SK-N-SH (cell line): ENCODE measurements around the gene MBD4.

Experiments
- CTCF ChIP-seq: fragments of 200-600 bp; sonication (generic); IDR thresholded peaks from 2 replicates; pipeline ENCODE4 v1.6.1; 2017; ENCODE audit warnings: antibody characterized with exemption, mild to moderate bottlenecking, moderate library complexity
- EP300 ChIP-seq, 2 experiments: IDR thresholded peaks; 2 replicates each; pipeline versions ENCODE4 v1.4.0 to v1.6.1; 2012; ENCODE audit warnings: borderline replicate concordance in 1 of 2, low read depth in 1 of 2, low read length in 1 of 2
- EZH2phosphoT487 ChIP-seq: fragments of 200-600 bp; sonication (generic); IDR thresholded peaks from 2 replicates; pipeline ENCODE4 v1.6.1; 2017; ENCODE audit warnings: low read depth, mixed run types, mild to moderate bottlenecking, antibody characterized with exemption, moderate library complexity, borderline replicate concordance
- FOSL2 ChIP-seq: IDR thresholded peaks from 2 replicates; pipeline ENCODE4 v1.4.0; 2012; ENCODE audit warnings: low read depth, mild to moderate bottlenecking, moderate library complexity, borderline replicate concordance
- GABPA ChIP-seq: IDR thresholded peaks from 2 replicates; pipeline ENCODE4 v1.4.0; 2012; ENCODE audit warnings: low read depth, mild to moderate bottlenecking
- JUND ChIP-seq: IDR thresholded peaks from 2 replicates; pipeline ENCODE4 v1.4.0; 2012
- RXRA ChIP-seq: IDR thresholded peaks from 2 replicates; pipeline ENCODE4 v1.4.0; 2012; ENCODE audit warnings: low read depth, mild to moderate bottlenecking, borderline replicate concordance
- TAF1 ChIP-seq: IDR thresholded peaks from 2 replicates; pipeline ENCODE4 v1.6.1; 2012; ENCODE audit warnings: low read depth, mild to moderate bottlenecking, low read length, moderate library complexity, borderline replicate concordance
- USF2 ChIP-seq: fragments of 150-350 bp; IDR thresholded peaks from 2 replicates; pipeline ENCODE4 v1.6.1; 2017; ENCODE audit warnings: antibody characterized with exemption, low read length, low read depth, borderline replicate concordance
- TF ChIP-seq, protein P1 (sequence below): IDR thresholded peaks from 2 replicates; pipeline ENCODE4 v1.6.1; 2012; ENCODE audit warnings: mild to moderate bottlenecking, low read depth, low read length, moderate library complexity

DNA sequence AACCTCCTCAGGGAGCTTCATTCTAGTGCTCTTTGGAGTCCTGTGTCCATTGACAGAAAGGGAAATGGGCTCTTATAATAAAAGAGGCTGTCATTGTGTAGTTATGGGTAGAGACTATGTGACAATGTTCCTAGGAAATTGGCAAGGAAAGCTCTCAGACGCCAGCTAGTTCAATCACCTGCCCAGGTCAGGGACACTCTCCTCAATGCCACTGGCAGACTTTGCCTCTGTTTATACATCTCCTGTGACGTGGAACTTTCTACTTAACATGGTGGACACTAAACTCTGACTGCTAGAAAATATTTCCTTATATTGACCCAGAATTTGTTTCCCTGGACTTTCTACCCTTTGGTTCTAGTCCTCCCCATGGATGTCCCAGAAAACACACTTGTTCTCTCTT, 14.1 kb downstream of the MBD4 start:
- TF ChIP-seq CTCF: no peak
- TF ChIP-seq RXRA: no peak
- no peak for TF ChIP-seq JUND
- TF ChIP-seq FOSL2: no peak
- no peak for TF ChIP-seq GABPA
- no peak for TF ChIP-seq TAF1
- TF ChIP-seq, protein P1, sequence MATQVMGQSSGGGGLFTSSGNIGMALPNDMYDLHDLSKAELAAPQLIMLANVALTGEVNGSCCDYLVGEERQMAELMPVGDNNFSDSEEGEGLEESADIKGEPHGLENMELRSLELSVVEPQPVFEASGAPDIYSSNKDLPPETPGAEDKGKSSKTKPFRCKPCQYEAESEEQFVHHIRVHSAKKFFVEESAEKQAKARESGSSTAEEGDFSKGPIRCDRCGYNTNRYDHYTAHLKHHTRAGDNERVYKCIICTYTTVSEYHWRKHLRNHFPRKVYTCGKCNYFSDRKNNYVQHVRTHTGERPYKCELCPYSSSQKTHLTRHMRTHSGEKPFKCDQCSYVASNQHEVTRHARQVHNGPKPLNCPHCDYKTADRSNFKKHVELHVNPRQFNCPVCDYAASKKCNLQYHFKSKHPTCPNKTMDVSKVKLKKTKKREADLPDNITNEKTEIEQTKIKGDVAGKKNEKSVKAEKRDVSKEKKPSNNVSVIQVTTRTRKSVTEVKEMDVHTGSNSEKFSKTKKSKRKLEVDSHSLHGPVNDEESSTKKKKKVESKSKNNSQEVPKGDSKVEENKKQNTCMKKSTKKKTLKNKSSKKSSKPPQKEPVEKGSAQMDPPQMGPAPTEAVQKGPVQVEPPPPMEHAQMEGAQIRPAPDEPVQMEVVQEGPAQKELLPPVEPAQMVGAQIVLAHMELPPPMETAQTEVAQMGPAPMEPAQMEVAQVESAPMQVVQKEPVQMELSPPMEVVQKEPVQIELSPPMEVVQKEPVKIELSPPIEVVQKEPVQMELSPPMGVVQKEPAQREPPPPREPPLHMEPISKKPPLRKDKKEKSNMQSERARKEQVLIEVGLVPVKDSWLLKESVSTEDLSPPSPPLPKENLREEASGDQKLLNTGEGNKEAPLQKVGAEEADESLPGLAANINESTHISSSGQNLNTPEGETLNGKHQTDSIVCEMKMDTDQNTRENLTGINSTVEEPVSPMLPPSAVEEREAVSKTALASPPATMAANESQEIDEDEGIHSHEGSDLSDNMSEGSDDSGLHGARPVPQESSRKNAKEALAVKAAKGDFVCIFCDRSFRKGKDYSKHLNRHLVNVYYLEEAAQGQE: no peak
- no peak for TF ChIP-seq EP300 (IDR thresholded peaks at IDR 0.05; ENCODE audit: borderline replicate concordance in 1 of 2, low read depth in 1 of 2, low read length in 1 of 2)
- no peak for TF ChIP-seq USF2
- no peak for TF ChIP-seq EZH2phosphoT487
